Keratinocyte (primary cell): ENCODE data around the gene ABHD12B. TPM values are rescaled to one million over a fixed set of nuclear protein-coding genes. Genes with fewer than 3 reads are reported as not detected.

ENCODE experiments used
- DNase-seq: peaks from one replicate; pipeline ENCODE4 v3.0.0-alpha.2; 2011; ENCODE audit warnings: low read depth, missing footprints, low spot score
- FAIRE-seq: peaks from 2 replicates; lab custom pipeline; 2011; peaks lifted over from hg19 to GRCh38; lab: Jason Lieb, UNC
- H2AFZ ChIP-seq: 2 replicates; pipeline ENCODE4 v1.6.0; 2012; ENCODE audit warnings: low read length, control low read depth, inconsistent platforms; ENCODE audit not compliant: control insufficient read depth
- H3K27ac ChIP-seq: 2 replicates; pipeline ENCODE4 v1.5.1; 2011; ENCODE audit warnings: low read length; ENCODE audit not compliant: control insufficient read depth, insufficient read depth
- H3K27me3 ChIP-seq: 3 replicates; pipeline ENCODE4 v1.6.0; 2011; ENCODE audit warnings: low read length; ENCODE audit not compliant: control insufficient read depth, insufficient read depth; ENCODE audit errors: extremely low read depth
- H3K36me3 ChIP-seq, 2 experiments: 2 replicates in 1 of 2; 3 replicates in 1 of 2; pipeline ENCODE4 v1.5.1; 2011; ENCODE audit warnings: low read length in 2 of 2, mild to moderate bottlenecking in 1 of 2; ENCODE audit not compliant: control insufficient read depth in 2 of 2, insufficient read depth in 2 of 2; ENCODE audit errors: extremely low read depth in 1 of 2
- H3K4me1 ChIP-seq: 3 replicates; pipeline ENCODE4 v1.5.1; 2011; ENCODE audit warnings: low read length; ENCODE audit not compliant: control insufficient read depth, insufficient read depth; ENCODE audit errors: extremely low read depth
- H3K4me2 ChIP-seq: 3 replicates; pipeline ENCODE4 v1.6.0; 2011; ENCODE audit warnings: low read depth, low read length; ENCODE audit not compliant: control insufficient read depth, insufficient read depth; ENCODE audit errors: extremely low read depth
- H3K4me3 ChIP-seq, 3 experiments: fragments of 200-600 bp in 1 of 3; sonication (generic) in 1 of 3; 2 replicates in 2 of 3; 3 replicates in 1 of 3; pipeline ENCODE4 v1.5.1; 2011 to 2016; ENCODE audit warnings: low read length in 3 of 3, mild to moderate bottlenecking in 3 of 3, control low read depth in 2 of 3, inconsistent platforms in 1 of 3, low read depth in 1 of 3, mixed read lengths in 1 of 3, mixed run types in 1 of 3, moderate library complexity in 1 of 3; ENCODE audit not compliant: control insufficient read depth in 2 of 3, insufficient read depth in 2 of 3; ENCODE audit errors: extremely low read depth in 1 of 3
- H3K79me2 ChIP-seq: 2 replicates; pipeline ENCODE4 v1.6.0; 2012; ENCODE audit warnings: low read length; ENCODE audit not compliant: control insufficient read depth, insufficient read depth
- H3K9ac ChIP-seq: 3 replicates; pipeline ENCODE4 v1.6.0; 2011; ENCODE audit warnings: low read length; ENCODE audit not compliant: control insufficient read depth, insufficient read depth; ENCODE audit errors: extremely low read depth
- H3K9me1 ChIP-seq: 3 replicates; pipeline ENCODE4 v1.6.0; 2011; ENCODE audit warnings: low read length; ENCODE audit not compliant: control insufficient read depth, insufficient read depth; ENCODE audit errors: extremely low read depth
- H3K9me3 ChIP-seq: 2 replicates; pipeline ENCODE4 v1.5.1; 2012; ENCODE audit warnings: low read depth, low read length; ENCODE audit not compliant: control insufficient read depth
- H4K20me1 ChIP-seq: 3 replicates; pipeline ENCODE4 v1.6.0; 2011; ENCODE audit warnings: low read length; ENCODE audit not compliant: control insufficient read depth, insufficient read depth; ENCODE audit errors: extremely low read depth
- EZH2 ChIP-seq: IDR thresholded peaks from one replicate; pipeline ENCODE4 v1.6.1; 2012; ENCODE audit warnings: inconsistent platforms, mild to moderate bottlenecking, low read length, moderate library complexity
- dilution Hi-C: fragments of 300-500 bp; cut with MboI; formaldehyde crosslinking; loops from one replicate; pipeline ENCODE4 v1.7.0; 2020; ENCODE audit warnings: low sequenced_read_pairs; ENCODE audit not compliant: extremely low pct_ligation_motif_present
- polyA plus RNA-seq, 5 experiments: library from polyadenylated mRNA; depleted of rRNA in 3 of 5; stranded (reverse) in 3 of 5; stranded (forward) in 1 of 5; unstranded in 1 of 5; fragments of >200 nt; gene quantifications; 1 replicate in 1 of 5; 2 replicates in 3 of 5; 3 replicates in 1 of 5; pipeline versions ENCODE4 v1.2.1 to v1.2.3, GENCODE V29; 2011 to 2012; ENCODE audit warnings: missing spikeins in 2 of 5, low read depth in 1 of 5, low replicate concordance in 1 of 5
- TF ChIP-seq, protein P1 (sequence below), 3 experiments: IDR thresholded peaks in 1 of 3; conservative IDR thresholded peaks in 1 of 3; optimal IDR thresholded peaks in 1 of 3; 2 replicates in 2 of 3; 3 replicates in 1 of 3; pipeline versions ENCODE3 to v1.5.1; 2011; ENCODE audit warnings: low read length in 3 of 3, mild to moderate bottlenecking in 3 of 3, moderate library complexity in 2 of 3, control low read depth in 1 of 3, inconsistent platforms in 1 of 3; ENCODE audit not compliant: insufficient read depth in 2 of 3; ENCODE audit errors: extremely low read depth in 1 of 3

Gene ABHD12B
- polyA plus RNA-seq, 1 donor (not counting 4 experiments of a cell fraction or from before 2014, with no cell fraction given): not detected

DNA sequence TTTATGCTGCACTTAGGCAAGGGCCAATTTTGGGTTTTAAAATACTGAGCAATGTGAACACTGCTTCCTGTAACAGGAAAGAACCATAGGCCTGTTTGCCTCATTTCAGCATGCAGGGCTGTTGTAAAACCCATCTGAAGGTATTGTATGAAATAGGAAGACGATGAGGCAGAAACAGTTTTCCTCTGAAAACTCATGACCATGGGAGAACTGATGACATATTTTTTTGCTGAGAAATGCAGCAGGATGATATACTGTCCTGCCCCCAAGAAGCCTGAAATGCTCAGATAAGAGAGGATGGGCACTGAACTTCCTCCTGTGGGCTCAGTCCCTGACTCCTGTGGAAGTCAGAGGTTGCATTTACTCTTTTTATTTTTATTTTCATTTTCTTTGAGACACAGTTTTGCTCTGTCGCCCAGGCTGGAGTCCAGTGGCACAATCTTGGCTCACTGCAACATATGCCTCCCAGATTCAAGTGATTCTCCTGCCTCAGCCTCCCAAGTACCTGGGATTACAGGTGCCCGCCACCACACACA is 55.1 kb downstream of the ABHD12B start:
- no peaks in the 10 kb centered on the region for H4K20me1 ChIP-seq
- H2AFZ ChIP-seq: no peak overlapping the region
- dilution Hi-C loops: no loop called here
- no peak overlapping the region for H3K9ac ChIP-seq
- H3K9me1 ChIP-seq: no peaks in the 10 kb centered on the region
- no peaks in the 10 kb centered on the region for H3K9me3 ChIP-seq
- no peak for FAIRE-seq
- H3K27ac ChIP-seq: no peak overlapping the region
- no peak overlapping the region for H3K4me2 ChIP-seq
- no peaks in the 10 kb centered on the region for H3K4me1 ChIP-seq
- TF ChIP-seq, protein P1, sequence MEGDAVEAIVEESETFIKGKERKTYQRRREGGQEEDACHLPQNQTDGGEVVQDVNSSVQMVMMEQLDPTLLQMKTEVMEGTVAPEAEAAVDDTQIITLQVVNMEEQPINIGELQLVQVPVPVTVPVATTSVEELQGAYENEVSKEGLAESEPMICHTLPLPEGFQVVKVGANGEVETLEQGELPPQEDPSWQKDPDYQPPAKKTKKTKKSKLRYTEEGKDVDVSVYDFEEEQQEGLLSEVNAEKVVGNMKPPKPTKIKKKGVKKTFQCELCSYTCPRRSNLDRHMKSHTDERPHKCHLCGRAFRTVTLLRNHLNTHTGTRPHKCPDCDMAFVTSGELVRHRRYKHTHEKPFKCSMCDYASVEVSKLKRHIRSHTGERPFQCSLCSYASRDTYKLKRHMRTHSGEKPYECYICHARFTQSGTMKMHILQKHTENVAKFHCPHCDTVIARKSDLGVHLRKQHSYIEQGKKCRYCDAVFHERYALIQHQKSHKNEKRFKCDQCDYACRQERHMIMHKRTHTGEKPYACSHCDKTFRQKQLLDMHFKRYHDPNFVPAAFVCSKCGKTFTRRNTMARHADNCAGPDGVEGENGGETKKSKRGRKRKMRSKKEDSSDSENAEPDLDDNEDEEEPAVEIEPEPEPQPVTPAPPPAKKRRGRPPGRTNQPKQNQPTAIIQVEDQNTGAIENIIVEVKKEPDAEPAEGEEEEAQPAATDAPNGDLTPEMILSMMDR (optimal IDR thresholded peaks at IDR 0.05 in 1 of 3, IDR thresholded peaks at IDR 0.05 in 1 of 3, conservative IDR thresholded peaks at IDR 0.05 in 1 of 3; ENCODE audit: extremely low read depth in 1 of 3, insufficient read depth in 2 of 3, low read length in 3 of 3): no peak
- TF ChIP-seq EZH2: no peak
- H3K27me3 ChIP-seq: no peaks in the 10 kb centered on the region
- peaks cover 8% of the 10 kb centered on the region for H3K79me2 ChIP-seq
- DNase-seq: no peak
- peaks cover 44 to 49% of the 10 kb centered on the region in 2 experiments for H3K36me3 ChIP-seq
- no peak overlapping the region for H3K4me3 ChIP-seq

DNA sequence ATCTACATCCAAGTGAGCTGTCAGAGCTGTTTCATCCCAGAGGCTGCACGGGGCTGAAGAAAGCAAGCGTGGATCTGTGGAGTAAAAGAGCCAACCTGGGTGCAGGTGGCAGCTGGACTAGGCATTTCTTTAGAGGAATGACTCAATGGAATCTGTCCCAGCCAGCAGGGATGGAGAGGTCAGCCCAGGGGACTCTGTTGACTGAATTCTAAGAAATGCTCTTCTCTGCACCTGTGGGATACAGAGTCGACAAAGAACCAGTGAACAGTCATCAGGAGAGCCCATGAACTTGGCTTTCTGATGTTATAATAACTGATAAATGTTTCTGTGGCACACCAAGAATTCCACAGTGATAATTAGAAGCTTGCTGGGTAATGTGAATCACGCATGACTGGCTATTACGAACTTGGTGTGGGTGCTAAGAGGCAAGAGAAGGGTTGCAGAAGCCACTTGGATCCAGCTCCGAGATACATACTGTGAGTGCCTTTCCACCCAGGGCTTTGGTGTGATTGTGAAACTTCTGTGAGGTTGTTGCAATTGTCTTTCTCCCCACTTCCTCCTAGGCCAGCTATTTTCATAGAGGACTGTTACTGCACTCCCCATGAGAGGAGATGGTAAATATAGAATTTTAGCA is 56.3 kb downstream of the ABHD12B start:
- Histone ChIP-seq H2AFZ (no peak overlapping the region), H3K4me1 (no peaks in the 10 kb centered on the region), H4K20me1 (no peaks in the 10 kb centered on the region), H3K4me2 (no peak overlapping the region), H3K9me3 (no peaks in the 10 kb centered on the region), H3K9me1 (no peaks in the 10 kb centered on the region), H3K9ac (no peak overlapping the region), H3K27me3 (no peaks in the 10 kb centered on the region), H3K4me3 (no peak overlapping the region), H3K27ac (no peak overlapping the region), H3K36me3 (peaks cover 47 to 51% of the 10 kb centered on the region in 2 experiments), H3K79me2 (peaks cover 11% of the 10 kb centered on the region)
- TF ChIP-seq, protein P1 (optimal IDR thresholded peaks at IDR 0.05 in 1 of 3, IDR thresholded peaks at IDR 0.05 in 1 of 3, conservative IDR thresholded peaks at IDR 0.05 in 1 of 3; ENCODE audit: extremely low read depth in 1 of 3, insufficient read depth in 2 of 3, low read length in 3 of 3): no peak
- TF ChIP-seq EZH2: no peak
- dilution Hi-C loops: no loop called here
- no peak for FAIRE-seq
- no peak for DNase-seq
